ENCODE results near the gene RPTN.
"Not testable (repeated sequence)": the region's sequence is repeated elsewhere in the genome, so short reads cannot be mapped to it uniquely, and the experiment has no call there.

RPTN gene

GRCh38 chr1:152144674-152145183, 14.3 kb downstream of the RPTN start:
- Mint-ChIP-seq H3K9me3 (peaks cover 20% of the 10 kb centered on the region), H3K27me3 (peaks cover 42% of the 10 kb centered on the region)
- H3K4me3 Mint-ChIP-seq, H3K4me1 Mint-ChIP-seq, H3K27ac Mint-ChIP-seq, ATAC-seq, H3K36me3 Mint-ChIP-seq: not testable (repeated sequence)

GRCh38 chr1:152143150-152143887, 15.7 kb downstream of the RPTN start:
- Mint-ChIP-seq H3K27ac (no peak overlapping the region), H3K27me3 (peaks cover 47% of the 10 kb centered on the region), H3K9me3 (peaks cover 8% of the 10 kb centered on the region), H3K36me3 (no peaks in the 10 kb centered on the region), H3K4me1 (no peaks in the 10 kb centered on the region), H3K4me3 (no peak overlapping the region)
- ATAC-seq: no peak

GRCh38 chr1:152141971-152142584, 16.9 kb downstream of the RPTN start:
- Mint-ChIP-seq H3K4me1 (no peaks in the 10 kb centered on the region), H3K9me3 (peaks cover 8% of the 10 kb centered on the region), H3K27ac (no peak overlapping the region), H3K27me3 (peaks cover 47% of the 10 kb centered on the region), H3K4me3 (no peak overlapping the region), H3K36me3 (no peaks in the 10 kb centered on the region)
- no peak for ATAC-seq

GRCh38 chr1:152137215-152137614, 21.8 kb downstream of the RPTN start:
- peaks cover 9% of the 10 kb centered on the region for H3K9me3 Mint-ChIP-seq
- H3K27me3 Mint-ChIP-seq: peaks cover 44% of the 10 kb centered on the region
- H3K36me3 Mint-ChIP-seq: no peaks in the 10 kb centered on the region
- no peak for ATAC-seq
- H3K4me3 Mint-ChIP-seq: no peak overlapping the region
- H3K27ac Mint-ChIP-seq: no peak overlapping the region
- no peaks in the 10 kb centered on the region for H3K4me1 Mint-ChIP-seq

GRCh38 chr1:152130186-152130585, 28.8 kb downstream of the RPTN start:
- no peak overlapping the region for H3K27ac Mint-ChIP-seq
- no peaks in the 10 kb centered on the region for H3K4me1 Mint-ChIP-seq
- peaks cover 9% of the 10 kb centered on the region for H3K9me3 Mint-ChIP-seq
- ATAC-seq: no peak
- H3K4me3 Mint-ChIP-seq: no peak overlapping the region
- H3K27me3 Mint-ChIP-seq: peaks cover 70% of the 10 kb centered on the region
- H3K36me3 Mint-ChIP-seq: no peaks in the 10 kb centered on the region

GRCh38 chr1:152127673-152128072, 31.4 kb downstream of the RPTN start:
- Mint-ChIP-seq H3K4me3 (no peak overlapping the region), H3K27ac (no peak overlapping the region), H3K27me3 (peaks cover 67% of the 10 kb centered on the region), H3K4me1 (no peaks in the 10 kb centered on the region), H3K9me3 (no peaks in the 10 kb centered on the region), H3K36me3 (no peaks in the 10 kb centered on the region)
- ATAC-seq: no peak

GRCh38 chr1:152125834-152126443, 33.1 kb downstream of the RPTN start:
- ATAC-seq: no peak
- peaks cover 75% of the 10 kb centered on the region for H3K27me3 Mint-ChIP-seq
- no peak overlapping the region for H3K4me3 Mint-ChIP-seq
- H3K4me1 Mint-ChIP-seq: no peaks in the 10 kb centered on the region
- H3K27ac Mint-ChIP-seq: no peak overlapping the region
- no peaks in the 10 kb centered on the region for H3K9me3 Mint-ChIP-seq
- no peaks in the 10 kb centered on the region for H3K36me3 Mint-ChIP-seq

- H3K36me3 Mint-ChIP-seq: no peaks in the 10 kb centered on the region
- no peak for ATAC-seq
- no peak overlapping the region for H3K4me3 Mint-ChIP-seq
- no peaks in the 10 kb centered on the region for H3K4me1 Mint-ChIP-seq
- no peak overlapping the region for H3K27ac Mint-ChIP-seq
- no peaks in the 10 kb centered on the region for H3K9me3 Mint-ChIP-seq
- peaks cover 48% of the 10 kb centered on the region for H3K27me3 Mint-ChIP-seq
Measured at GRCh38 chr1:152118915-152119314, 40.1 kb downstream of the RPTN start.

- ATAC-seq: no peak
- Mint-ChIP-seq H3K36me3 (no peaks in the 10 kb centered on the region), H3K27me3 (peaks cover 31% of the 10 kb centered on the region), H3K27ac (no peak within 1 kb of the TSS), H3K9me3 (no peaks in the 10 kb centered on the region), H3K4me3 (no peak within 1 kb of the TSS), H3K4me1 (no peaks in the 10 kb centered on the region)
Measured at GRCh38 chr1:152115344-152115743, 43.7 kb downstream of the RPTN start, which contains the start of gene TCHH. TCHH (minus strand) TSS chr1:152115444; CDS start chr1:152114080, 1,364 bp downstream.

GRCh38 chr1:152112885-152113432, 46.1 kb downstream of the RPTN start:
- no peak for ATAC-seq
- Mint-ChIP-seq H3K4me3 (no peak overlapping the region), H3K27me3 (peaks cover 10% of the 10 kb centered on the region), H3K36me3 (no peaks in the 10 kb centered on the region), H3K4me1 (no peaks in the 10 kb centered on the region), H3K9me3 (no peaks in the 10 kb centered on the region), H3K27ac (no peak overlapping the region)

- no peaks in the 10 kb centered on the region for H3K9me3 Mint-ChIP-seq
- no peak overlapping the region for H3K4me3 Mint-ChIP-seq
Measured at GRCh38 chr1:152112101-152112884, 46.7 kb downstream of the RPTN start.

GRCh38 chr1:152111515-152111968, 47.5 kb downstream of the RPTN start:
- H3K27me3 Mint-ChIP-seq: peaks cover 5% of the 10 kb centered on the region
- H3K4me3 Mint-ChIP-seq: no peak overlapping the region
- ATAC-seq: no peak

More at GRCh38 chr1:152112101-152112884, 46.7 kb downstream of the RPTN start:
- no peak for ATAC-seq
- no peaks in the 10 kb centered on the region for H3K4me1 Mint-ChIP-seq
- H3K27me3 Mint-ChIP-seq: peaks cover 10% of the 10 kb centered on the region
- H3K27ac Mint-ChIP-seq: no peak overlapping the region
- no peaks in the 10 kb centered on the region for H3K36me3 Mint-ChIP-seq

GRCh38 chr1:152110860-152111514, 48.0 kb downstream of the RPTN start:
- Mint-ChIP-seq H3K9me3 (no peaks in the 10 kb centered on the region), H3K4me1 (no peaks in the 10 kb centered on the region), H3K27me3 (no peaks in the 10 kb centered on the region), H3K27ac (no peak overlapping the region), H3K36me3 (no peaks in the 10 kb centered on the region), H3K4me3 (no peak overlapping the region)
- ATAC-seq: peak; percentile 36

More at GRCh38 chr1:152111515-152111968, 47.5 kb downstream of the RPTN start:
- Mint-ChIP-seq H3K36me3 (no peaks in the 10 kb centered on the region), H3K9me3 (no peaks in the 10 kb centered on the region), H3K4me1 (no peaks in the 10 kb centered on the region), H3K27ac (no peak overlapping the region)

GRCh38 chr1:152110365-152110859, 48.6 kb downstream of the RPTN start:
- no peaks in the 10 kb centered on the region for H3K36me3 Mint-ChIP-seq
- no peaks in the 10 kb centered on the region for H3K9me3 Mint-ChIP-seq
- no peaks in the 10 kb centered on the region for H3K27me3 Mint-ChIP-seq
- no peaks in the 10 kb centered on the region for H3K4me1 Mint-ChIP-seq
- H3K27ac Mint-ChIP-seq: no peak overlapping the region
- H3K4me3 Mint-ChIP-seq: no peak overlapping the region
- ATAC-seq: no peak
